CD14-positive monocyte (primary cell): Measurements from ENCODE around the gene DZANK1. TPM values are rescaled to one million over a fixed set of nuclear protein-coding genes. Genes with fewer than 3 reads are reported as not detected.

Experiments
- DNase-seq, 3 donors: peaks; one replicate each; pipeline ENCODE4 v3.0.0-alpha.2; 2011 to 2022
- H2AFZ ChIP-seq: 2 replicates; pipeline ENCODE4 v1.6.0; 2012; ENCODE audit warnings: mild to moderate bottlenecking, low read depth, low read length, inconsistent platforms; ENCODE audit not compliant: insufficient read depth, poor library complexity, severe bottlenecking
- H3K27ac ChIP-seq, 2 donors: 1 replicate in 1 of 2; 2 replicates in 1 of 2; pipeline ENCODE4 v1.5.1; 2012 to 2013; ENCODE audit warnings: low read length in 2 of 2, control low read depth in 1 of 2, inconsistent platforms in 1 of 2, low read depth in 1 of 2, mild to moderate bottlenecking in 1 of 2
- H3K27me3 ChIP-seq, 2 donors: one replicate each; pipeline versions ENCODE4 v1.6.0 to v1.6.1; 2011 to 2013; ENCODE audit warnings: low read length in 2 of 2; ENCODE audit not compliant: control insufficient read depth in 2 of 2, insufficient read depth in 2 of 2
- H3K36me3 ChIP-seq, 2 donors: replicated peaks in 1 of 2; 1 replicate in 1 of 2; 2 replicates in 1 of 2; pipeline versions ENCODE4 v1.5.1 to v1.6.1; 2012 to 2013; ENCODE audit warnings: low read length in 2 of 2, control low read depth in 1 of 2, inconsistent platforms in 1 of 2, mild to moderate bottlenecking in 1 of 2; ENCODE audit not compliant: insufficient read depth in 2 of 2, control insufficient read depth in 1 of 2
- H3K4me1 ChIP-seq, 2 donors: 1 replicate in 1 of 2; 2 replicates in 1 of 2; pipeline versions ENCODE4 v1.5.1 to v1.6.1; 2012 to 2013; ENCODE audit warnings: low read length in 2 of 2, control low read depth in 1 of 2, inconsistent platforms in 1 of 2, mild to moderate bottlenecking in 1 of 2, moderate library complexity in 1 of 2; ENCODE audit not compliant: insufficient read depth in 2 of 2, control insufficient read depth in 1 of 2
- H3K4me2 ChIP-seq: replicated peaks from 2 replicates; pipeline ENCODE3; 2012; ENCODE audit warnings: low read length, moderate library complexity, mild to moderate bottlenecking; ENCODE audit not compliant: poor library complexity, severe bottlenecking; ENCODE audit errors: extremely low read depth
- H3K4me3 ChIP-seq, 3 experiments: fragments of 200-600 bp in 1 of 3; sonication (generic) in 1 of 3; replicated peaks in 1 of 3; 1 replicate in 2 of 3; 2 replicates in 1 of 3; pipeline ENCODE4 v1.5.1; 2011 to 2013; ENCODE audit warnings: low read length in 3 of 3, mild to moderate bottlenecking in 3 of 3, control low read depth in 2 of 3, low read depth in 2 of 3, inconsistent platforms in 1 of 3, moderate library complexity in 1 of 3
- H3K79me2 ChIP-seq: 2 replicates; pipeline ENCODE4 v1.6.0; 2012; ENCODE audit warnings: mild to moderate bottlenecking, control low read depth, inconsistent platforms, low read length, moderate library complexity; ENCODE audit not compliant: insufficient read depth
- H3K9ac ChIP-seq: 2 replicates; pipeline ENCODE4 v1.6.0; 2017; ENCODE audit warnings: low read length, mild to moderate bottlenecking; ENCODE audit not compliant: insufficient read depth, poor library complexity, severe bottlenecking
- H3K9me3 ChIP-seq, 2 donors: replicated peaks in 1 of 2; 1 replicate in 1 of 2; 2 replicates in 1 of 2; pipeline versions ENCODE4 v1.5.1 to v1.6.1; 2012 to 2013; ENCODE audit warnings: low read length in 2 of 2, control low read depth in 1 of 2; ENCODE audit not compliant: control insufficient read depth in 1 of 2, insufficient read depth in 1 of 2
- H4K20me1 ChIP-seq: 2 replicates; pipeline ENCODE4 v1.6.0; 2012; ENCODE audit warnings: mild to moderate bottlenecking, low read length, control low read depth, moderate library complexity; ENCODE audit not compliant: insufficient read depth
- H3K27ac Mint-ChIP-seq, 7 donors: one replicate each; pipeline ENCODE4 v1.8.0; 2020; ENCODE audit warnings: mild to moderate bottlenecking in 7 of 7, mixed read lengths in 7 of 7, moderate library complexity in 6 of 7, inconsistent platforms in 2 of 7
- H3K27me3 Mint-ChIP-seq, 3 donors: one replicate each; pipeline ENCODE4 v1.8.0; 2021 to 2022; ENCODE audit warnings: low read depth in 3 of 3, mild to moderate bottlenecking in 3 of 3, mixed read lengths in 3 of 3, moderate library complexity in 3 of 3, inconsistent platforms in 1 of 3
- H3K36me3 Mint-ChIP-seq, 2 donors: one replicate each; pipeline ENCODE4 v1.8.0; 2020; ENCODE audit warnings: mixed read lengths in 2 of 2, inconsistent platforms in 1 of 2, mild to moderate bottlenecking in 1 of 2
- H3K4me1 Mint-ChIP-seq: one replicate; pipeline ENCODE4 v1.8.0; 2020; ENCODE audit warnings: mild to moderate bottlenecking, mixed read lengths
- H3K4me3 Mint-ChIP-seq, 2 donors: one replicate each; pipeline ENCODE4 v1.8.0; 2020; ENCODE audit warnings: mild to moderate bottlenecking in 2 of 2, mixed read lengths in 2 of 2, moderate library complexity in 1 of 2
- H3K9me3 Mint-ChIP-seq, 7 donors: one replicate each; pipeline ENCODE4 v1.8.0; 2020 to 2022; ENCODE audit warnings: mixed read lengths in 7 of 7, mild to moderate bottlenecking in 6 of 7, moderate library complexity in 6 of 7, inconsistent platforms in 2 of 7
- WGBS: methylation state at CpG from one replicate; pipeline ENCODE4 v1.1.5; 2013; ENCODE audit warnings: missing lambda C conversion rate; ENCODE audit not compliant: insufficient coverage; 5-methylcytosine and 5-hydroxymethylcytosine counted together
- intact Hi-C, 2 donors: fragments of 100-400 bp; cut with micrococcal nuclease; formaldehyde crosslinking; loops; one replicate each; pipeline versions ENCODE4 v1.15.0 to v1.15.1; 2023
- polyA plus RNA-seq, 3 donors: library from polyadenylated mRNA; depleted of rRNA in 1 of 3; unstranded in 2 of 3; stranded (reverse) in 1 of 3; fragments of 300-500 nt in 2 of 3; fragments of >200 nt in 1 of 3; fragmentation: Illumina TruSeq in 2 of 3; gene quantifications; 1 replicate in 2 of 3; 2 replicates in 1 of 3; pipeline ENCODE4 v1.2.3, GENCODE V29; 2012 to 2021
- TF ChIP-seq, protein P1 (sequence below): fragments of 200-600 bp; IDR thresholded peaks from one replicate; pipeline ENCODE4 v1.8.0; 2022; ENCODE audit warnings: antibody characterized with exemption, mild to moderate bottlenecking

DZANK1 gene
- polyA plus RNA-seq, 3 donors, result 0.17 to 1.3 (median 0.69) TPM

DNA sequence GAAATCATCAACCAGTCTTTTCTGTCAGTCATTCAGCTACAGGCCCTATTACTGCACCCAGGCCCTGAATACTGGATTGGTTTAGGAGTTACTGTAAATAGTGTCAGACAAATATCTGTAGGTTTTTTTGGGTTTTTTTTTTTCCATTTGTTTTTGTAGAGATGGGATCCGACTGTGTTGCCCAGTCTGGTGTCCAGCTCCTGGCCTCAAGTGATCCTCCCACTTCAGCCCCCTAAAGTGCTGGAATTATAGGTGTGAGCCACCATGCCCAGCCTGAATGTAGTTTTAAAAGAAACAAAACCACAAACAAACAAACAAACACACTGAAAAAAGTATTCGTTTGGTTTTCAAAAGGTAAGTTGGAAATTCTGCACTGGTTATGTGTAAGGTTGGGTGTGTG lies 39.6 kb downstream of the DZANK1 start:
- H3K36me3 Mint-ChIP-seq, result no peaks in the 10 kb centered on the region
- WGBS, result no CpG with 5 or more reads among the region's 2 CpGs
- no peaks in the 10 kb centered on the region for H3K36me3 ChIP-seq

DNA sequence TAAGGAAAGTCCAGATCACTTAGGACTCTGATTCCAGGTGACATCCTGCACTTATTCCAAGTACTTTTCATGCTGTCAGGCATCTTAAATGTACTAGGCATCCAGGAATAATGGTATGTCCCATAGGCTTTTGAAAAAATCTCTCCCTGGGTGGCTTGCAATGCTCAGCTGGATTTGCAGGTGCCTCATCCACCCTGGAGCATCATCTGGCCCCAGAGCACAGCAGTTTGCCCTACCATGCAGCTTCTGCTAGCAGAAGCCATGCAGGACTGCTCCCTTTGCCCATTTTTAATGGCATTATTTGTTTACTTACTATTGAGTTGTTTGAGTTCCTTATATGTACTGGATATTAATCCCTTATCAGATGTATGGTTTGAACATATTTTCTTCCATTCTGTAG lies 45.2 kb downstream of the DZANK1 start:
- Histone ChIP-seq H4K20me1 (no peaks in the 10 kb centered on the region), H3K79me2 (no peaks in the 10 kb centered on the region), H3K27ac (no peak overlapping the region), H3K4me3 (no peak overlapping the region), H3K36me3 (no peaks in the 10 kb centered on the region), H3K9me3 (no peaks in the 10 kb centered on the region), H2AFZ (no peak overlapping the region), H3K4me1 (peaks cover 0 to 4% of the 10 kb centered on the region in 2 donors), H3K27me3 (no peaks in the 10 kb centered on the region), H3K4me2 (no peak overlapping the region), H3K9ac (no peak overlapping the region)
- TF ChIP-seq, protein P1, sequence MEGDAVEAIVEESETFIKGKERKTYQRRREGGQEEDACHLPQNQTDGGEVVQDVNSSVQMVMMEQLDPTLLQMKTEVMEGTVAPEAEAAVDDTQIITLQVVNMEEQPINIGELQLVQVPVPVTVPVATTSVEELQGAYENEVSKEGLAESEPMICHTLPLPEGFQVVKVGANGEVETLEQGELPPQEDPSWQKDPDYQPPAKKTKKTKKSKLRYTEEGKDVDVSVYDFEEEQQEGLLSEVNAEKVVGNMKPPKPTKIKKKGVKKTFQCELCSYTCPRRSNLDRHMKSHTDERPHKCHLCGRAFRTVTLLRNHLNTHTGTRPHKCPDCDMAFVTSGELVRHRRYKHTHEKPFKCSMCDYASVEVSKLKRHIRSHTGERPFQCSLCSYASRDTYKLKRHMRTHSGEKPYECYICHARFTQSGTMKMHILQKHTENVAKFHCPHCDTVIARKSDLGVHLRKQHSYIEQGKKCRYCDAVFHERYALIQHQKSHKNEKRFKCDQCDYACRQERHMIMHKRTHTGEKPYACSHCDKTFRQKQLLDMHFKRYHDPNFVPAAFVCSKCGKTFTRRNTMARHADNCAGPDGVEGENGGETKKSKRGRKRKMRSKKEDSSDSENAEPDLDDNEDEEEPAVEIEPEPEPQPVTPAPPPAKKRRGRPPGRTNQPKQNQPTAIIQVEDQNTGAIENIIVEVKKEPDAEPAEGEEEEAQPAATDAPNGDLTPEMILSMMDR, result no peak
- Mint-ChIP-seq H3K4me1 (peaks cover 10% of the 10 kb centered on the region), H3K27me3 (peaks cover 0 to 6% (median 2%) of the 10 kb centered on the region in 3 donors), H3K27ac (no peak overlapping the region), H3K36me3 (no peaks in the 10 kb centered on the region), H3K9me3 (no peaks in the 10 kb centered on the region), H3K4me3 (no peak overlapping the region)
- intact Hi-C loops, result no loop called here
- DNase-seq, result no peak

More for the DNA sequence above, 39.6 kb downstream of the DZANK1 start:
- Mint-ChIP-seq H3K27ac (no peak overlapping the region), H3K9me3 (no peaks in the 10 kb centered on the region), H3K4me3 (no peak overlapping the region), H3K4me1 (no peaks in the 10 kb centered on the region), H3K27me3 (peaks cover 0 to 4% (median 0%) of the 10 kb centered on the region in 3 donors)
- no peak overlapping the region for H3K4me3 ChIP-seq
- intact Hi-C loops, result no loop called here
- no peaks in the 10 kb centered on the region for H4K20me1 ChIP-seq
- no peaks in the 10 kb centered on the region for H3K4me1 ChIP-seq
- DNase-seq, result no peak
- no peak overlapping the region for H3K4me2 ChIP-seq
- no peak overlapping the region for H2AFZ ChIP-seq
- H3K9me3 ChIP-seq, result no peaks in the 10 kb centered on the region
- TF ChIP-seq, protein P1, result no peak
- H3K27ac ChIP-seq, result no peak overlapping the region
- H3K79me2 ChIP-seq, result no peaks in the 10 kb centered on the region
- H3K27me3 ChIP-seq, result no peaks in the 10 kb centered on the region
- H3K9ac ChIP-seq, result no peak overlapping the region
